ENCODE data around the gene ADCY3. TPM values are rescaled to one million over a fixed set of nuclear protein-coding genes. Genes with fewer than 3 reads are reported as not detected.

ADCY3 gene
- total RNA-seq, 1 donor from 2014 or later = 15.4 TPM

GRCh38 chr2:24792874-24793760 is 126.9 kb downstream of the ADCY3 start, which contains the start of the genes CENPO and PTRHD1:
Gene CENPO (plus strand): TSS chr2:24793425. CDS start chr2:24793920, 495 bp downstream.
Gene PTRHD1 (minus strand): TSS chr2:24793391. CDS start chr2:24793377, 14 bp downstream.
- intact Hi-C loops (cut with DNase I) = loop anchor here (2.0 kb wide), 1 partner anchor 302 kb away; the partner anchor contains the start of gene NCOA1

GRCh38 chr2:24792542-24792873 is 127.5 kb downstream of the ADCY3 start:
- intact Hi-C loops (cut with DNase I) = loop anchor here (2.0 kb wide), 1 partner anchor 302 kb away; the partner anchor contains the start of gene NCOA1
- DNase-seq (ENCODE audit: low spot score) = no peak

More at GRCh38 chr2:24792874-24793760, 126.9 kb downstream of the ADCY3 start, which contains the start of the genes CENPO and PTRHD1:
- DNase-seq (ENCODE audit: low spot score) = peak; percentile 99

GRCh38 chr2:24791452-24791851 is 128.6 kb downstream of the ADCY3 start:
- intact Hi-C loops (cut with DNase I) = no loop called here
- DNase-seq (ENCODE audit: low spot score) = no peak

- intact Hi-C loops (cut with DNase I) = no loop called here
- DNase-seq (ENCODE audit: low spot score) = no peak
These were observed 131.2 kb downstream of the ADCY3 start for GRCh38 chr2:24788816-24789215.

- intact Hi-C loops (cut with DNase I) = no loop called here
- DNase-seq (ENCODE audit: low spot score) = no peak
These were observed 132.5 kb downstream of the ADCY3 start for GRCh38 chr2:24787532-24787931.

GRCh38 chr2:24785671-24786321 is 134.2 kb downstream of the ADCY3 start:
- no peak for DNase-seq (ENCODE audit: low spot score)
- intact Hi-C loops (cut with DNase I) = no loop called here

GRCh38 chr2:24783641-24784040 is 136.4 kb downstream of the ADCY3 start:
- DNase-seq (ENCODE audit: low spot score) = no peak
- intact Hi-C loops (cut with DNase I) = no loop called here

GRCh38 chr2:24779116-24779515 is 140.9 kb downstream of the ADCY3 start:
- no peak for DNase-seq (ENCODE audit: low spot score)
- intact Hi-C loops (cut with DNase I) = no loop called here

- DNase-seq (ENCODE audit: low spot score) = no peak
- intact Hi-C loops (cut with DNase I) = no loop called here
These were observed 145.7 kb downstream of the ADCY3 start for GRCh38 chr2:24774373-24774772.

GRCh38 chr2:24771764-24772586 is 148.1 kb downstream of the ADCY3 start:
- intact Hi-C loops (cut with DNase I) = no loop called here

GRCh38 chr2:24771061-24771460 is 149.0 kb downstream of the ADCY3 start:
- intact Hi-C loops (cut with DNase I) = no loop called here
- no peak for DNase-seq (ENCODE audit: low spot score)

More at GRCh38 chr2:24771764-24772586, 148.1 kb downstream of the ADCY3 start:
- no peak for DNase-seq (ENCODE audit: low spot score)

Other genes with a start within 250 kb of the ADCY3 start
- gene PTRHD1, start 126.8 kb downstream of the ADCY3 start, total RNA-seq = 23.2 TPM
- 2.3 TPM for gene CENPO, start 126.8 kb downstream of the ADCY3 start, total RNA-seq
- 11.2 TPM for gene DNAJC27, start 51.7 kb upstream of the ADCY3 start, total RNA-seq
- gene EFR3B, start 121.8 kb upstream of the ADCY3 start, total RNA-seq = 8.9 TPM
- 3.1 TPM for gene POMC, start 248.3 kb upstream of the ADCY3 start, total RNA-seq

Data from cardiac septum (tissue), 1 donor.